ENCODE data around the gene OR2J3.

Gene OR2J3

GRCh38 chr6:29107758-29108157 is at the start of gene OR2J3:
OR2J3 (plus strand) TSS chr6:29108058; CDS start chr6:29111891, 3,833 bp downstream.
- no peak within 1 kb of the TSS for H3K4me3 ChIP-seq (ENCODE audit: low read length)
- TF ChIP-seq CTCF (conservative IDR thresholded peaks at IDR 0.05; ENCODE audit: low read length) = no peak
- DNase-seq (ENCODE audit: low read depth) = no peak

- peak; percentile 53 for TF ChIP-seq CTCF (conservative IDR thresholded peaks at IDR 0.05; ENCODE audit: low read length)
- DNase-seq (ENCODE audit: low read depth) = peak; percentile 15
- H3K4me3 ChIP-seq (ENCODE audit: low read length) = no peak overlapping the region
Measured at GRCh38 chr6:29071831-29072723, 35.8 kb upstream of the OR2J3 start.

GRCh38 chr6:29079203-29079602 is 28.7 kb upstream of the OR2J3 start:
- DNase-seq (ENCODE audit: low read depth) = no peak
- no peak overlapping the region for H3K4me3 ChIP-seq (ENCODE audit: low read length)
- TF ChIP-seq CTCF (conservative IDR thresholded peaks at IDR 0.05; ENCODE audit: low read length) = no peak

- no peak for DNase-seq (ENCODE audit: low read depth)
- no peak for TF ChIP-seq CTCF (conservative IDR thresholded peaks at IDR 0.05; ENCODE audit: low read length)
- no peak overlapping the region for H3K4me3 ChIP-seq (ENCODE audit: low read length)
Measured at GRCh38 chr6:29081312-29081711, 26.5 kb upstream of the OR2J3 start.

- no peak overlapping the region for H3K4me3 ChIP-seq (ENCODE audit: low read length)
- TF ChIP-seq CTCF (conservative IDR thresholded peaks at IDR 0.05; ENCODE audit: low read length) = no peak
- no peak for DNase-seq (ENCODE audit: low read depth)
Measured at GRCh38 chr6:29082457-29082856, 25.4 kb upstream of the OR2J3 start.

GRCh38 chr6:29087213-29087612 is 20.6 kb upstream of the OR2J3 start, which contains the start of gene OR2B3:
OR2B3 (minus strand) TSS chr6:29087313; CDS start chr6:29087248, 65 bp downstream.
- TF ChIP-seq CTCF (conservative IDR thresholded peaks at IDR 0.05; ENCODE audit: low read length) = no peak
- H3K4me3 ChIP-seq (ENCODE audit: low read length) = no peak within 1 kb of the TSS
- DNase-seq (ENCODE audit: low read depth) = no peak

- no peak for TF ChIP-seq CTCF (conservative IDR thresholded peaks at IDR 0.05; ENCODE audit: low read length)
- DNase-seq (ENCODE audit: low read depth) = no peak
- no peak overlapping the region for H3K4me3 ChIP-seq (ENCODE audit: low read length)
Measured at GRCh38 chr6:29092957-29093356, 14.9 kb upstream of the OR2J3 start.

Measured in AG10803 (cell line).